Stimulated activated CD4-positive, alpha-beta T cell treated with anti-CD3 and anti-CD28 coated beads, Interleukin-12 subunit alpha, Interleukin-12 subunit beta, amount 100 ng/mL, for 48 hours (primary cell): ENCODE results near the gene MBNL1.
A peak's percentile ranks its signal among the peaks of the same experiment; 100 is the strongest.

ENCODE experiments used
- DNase-seq, 3 donors: peaks; one replicate each; pipeline ENCODE4 v3.0.0-alpha.2; 2020; ENCODE audit warnings: low read depth in 2 of 3, low spot score in 1 of 3

Gene MBNL1

GRCh38 chr3:152268555-152269055, at the start of gene MBNL1:
Gene MBNL1, plus strand, starts transcription at chr3:152268929. Its CDS starts 31,265 bp downstream, at chr3:152300194.
- DNase-seq: peak; percentile 79 to 82 (median 79)

GRCh38 chr3:152219216-152219615, 49.5 kb upstream of the MBNL1 start:
- no peak for DNase-seq

- no peak for DNase-seq
These were observed 48.9 kb upstream of the MBNL1 start for GRCh38 chr3:152219769-152220255.

GRCh38 chr3:152222327-152222726, 46.4 kb upstream of the MBNL1 start:
- no peak for DNase-seq

- no peak for DNase-seq
These were observed 43.5 kb upstream of the MBNL1 start for GRCh38 chr3:152225201-152225600.

GRCh38 chr3:152226176-152226575, 42.6 kb upstream of the MBNL1 start:
- DNase-seq: no peak

GRCh38 chr3:152227027-152227426, 41.7 kb upstream of the MBNL1 start:
- DNase-seq: no peak

GRCh38 chr3:152229692-152230091, 39.0 kb upstream of the MBNL1 start:
- no peak for DNase-seq

- no peak for DNase-seq
These were observed 38.4 kb upstream of the MBNL1 start for GRCh38 chr3:152230370-152230769.

GRCh38 chr3:152232001-152232400, 36.7 kb upstream of the MBNL1 start:
- no peak for DNase-seq

GRCh38 chr3:152232679-152233078, 36.0 kb upstream of the MBNL1 start:
- no peak for DNase-seq

- DNase-seq: no peak
These were observed 33.9 kb upstream of the MBNL1 start for GRCh38 chr3:152234657-152235375.

GRCh38 chr3:152235709-152236298, 32.9 kb upstream of the MBNL1 start:
- DNase-seq: no peak

GRCh38 chr3:152236716-152237115, 32.0 kb upstream of the MBNL1 start:
- no peak for DNase-seq

GRCh38 chr3:152241142-152242017, 27.3 kb upstream of the MBNL1 start:
- no peak for DNase-seq

GRCh38 chr3:152243301-152243711, 25.4 kb upstream of the MBNL1 start:
- DNase-seq: no peak

- no peak for DNase-seq
These were observed 24.8 kb upstream of the MBNL1 start for GRCh38 chr3:152243721-152244516.

GRCh38 chr3:152244517-152244888, 24.2 kb upstream of the MBNL1 start:
- DNase-seq: no peak

- DNase-seq: no peak
These were observed 23.1 kb upstream of the MBNL1 start for GRCh38 chr3:152245498-152246170.

- DNase-seq: no peak
These were observed 16.8 kb upstream of the MBNL1 start for GRCh38 chr3:152251916-152252315.
